Loucy (cell line): Measurements from ENCODE around the gene NKX1-1.

ENCODE experiments used
- EZH2phosphoT487 ChIP-seq: fragments of 200-600 bp; IDR thresholded peaks from 2 replicates; pipeline ENCODE4 v1.6.1; 2018; ENCODE audit warnings: antibody characterized with exemption, mild to moderate bottlenecking, moderate library complexity, borderline replicate concordance
- TF ChIP-seq, protein P1 (sequence below): fragments of 200-600 bp; sonication (generic); conservative IDR thresholded peaks from 2 replicates; pipeline ENCODE4 v1.5.1; 2014; ENCODE audit warnings: mild to moderate bottlenecking, antibody characterized with exemption, low read length

DNA sequence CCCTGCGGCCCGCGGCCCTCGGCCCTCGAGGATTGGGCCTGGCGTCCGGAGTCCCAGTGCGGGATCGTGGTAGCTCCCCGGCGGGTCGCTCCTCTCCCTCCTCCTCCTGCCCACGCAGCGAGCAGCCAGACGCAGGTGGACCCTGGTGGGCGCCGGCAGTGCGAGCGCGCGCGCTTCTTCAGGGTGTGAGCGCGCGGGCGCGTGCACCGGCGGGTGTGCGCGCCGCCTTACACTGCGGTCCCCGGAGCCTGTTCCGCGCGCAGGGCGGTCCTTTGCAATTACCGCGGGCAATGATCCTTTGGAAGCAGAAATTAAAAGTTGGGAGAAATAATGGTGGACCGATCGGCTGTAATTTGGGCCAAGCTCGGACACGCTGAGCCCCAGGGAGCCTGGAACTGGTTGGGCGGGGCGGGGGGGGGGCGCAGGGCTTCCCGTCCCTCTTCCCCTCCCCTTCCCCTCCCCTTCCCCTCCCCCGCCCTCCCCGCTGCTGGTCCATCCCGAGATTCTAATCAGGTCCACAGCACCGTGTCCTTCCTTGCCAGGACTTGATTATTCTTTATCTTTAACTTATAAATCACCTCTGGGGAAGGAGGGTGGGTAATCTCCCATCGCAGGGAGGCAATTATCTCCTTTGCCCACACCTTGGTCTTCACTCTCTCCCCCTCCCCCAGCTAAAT lies 1.6 kb upstream of the NKX1-1 start:
- TF ChIP-seq, protein P1, sequence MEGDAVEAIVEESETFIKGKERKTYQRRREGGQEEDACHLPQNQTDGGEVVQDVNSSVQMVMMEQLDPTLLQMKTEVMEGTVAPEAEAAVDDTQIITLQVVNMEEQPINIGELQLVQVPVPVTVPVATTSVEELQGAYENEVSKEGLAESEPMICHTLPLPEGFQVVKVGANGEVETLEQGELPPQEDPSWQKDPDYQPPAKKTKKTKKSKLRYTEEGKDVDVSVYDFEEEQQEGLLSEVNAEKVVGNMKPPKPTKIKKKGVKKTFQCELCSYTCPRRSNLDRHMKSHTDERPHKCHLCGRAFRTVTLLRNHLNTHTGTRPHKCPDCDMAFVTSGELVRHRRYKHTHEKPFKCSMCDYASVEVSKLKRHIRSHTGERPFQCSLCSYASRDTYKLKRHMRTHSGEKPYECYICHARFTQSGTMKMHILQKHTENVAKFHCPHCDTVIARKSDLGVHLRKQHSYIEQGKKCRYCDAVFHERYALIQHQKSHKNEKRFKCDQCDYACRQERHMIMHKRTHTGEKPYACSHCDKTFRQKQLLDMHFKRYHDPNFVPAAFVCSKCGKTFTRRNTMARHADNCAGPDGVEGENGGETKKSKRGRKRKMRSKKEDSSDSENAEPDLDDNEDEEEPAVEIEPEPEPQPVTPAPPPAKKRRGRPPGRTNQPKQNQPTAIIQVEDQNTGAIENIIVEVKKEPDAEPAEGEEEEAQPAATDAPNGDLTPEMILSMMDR: no peak
- no peak for TF ChIP-seq EZH2phosphoT487
